HG03439 (cell line): Measurements from ENCODE around the gene EFNA1.

Experiments
- ATAC-seq: cut with Tn5 transposase; IDR thresholded peaks from one replicate; pipeline ENCODE4 v1.9.1; 2021; ENCODE audit warnings: mild to moderate bottlenecking, moderate library complexity; ENCODE audit not compliant: unreplicated experiment

EFNA1 gene

GRCh38 chr1:155173478-155174323 is 46.0 kb downstream of the EFNA1 start, which contains the start of gene TRIM46:
Gene TRIM46 (plus strand): TSS chr1:155173849. CDS start chr1:155173967, 118 bp downstream.
- ATAC-seq = no peak

- ATAC-seq = no peak
Measured at GRCh38 chr1:155174324-155175280, 46.9 kb downstream of the EFNA1 start.

- ATAC-seq = no peak
Measured at GRCh38 chr1:155175281-155175926, 47.7 kb downstream of the EFNA1 start.

GRCh38 chr1:155175927-155176371 is 48.3 kb downstream of the EFNA1 start:
- ATAC-seq = no peak

- ATAC-seq = no peak
Measured at GRCh38 chr1:155176544-155177071, 48.9 kb downstream of the EFNA1 start.

GRCh38 chr1:155177192-155177917 is 49.7 kb downstream of the EFNA1 start:
- ATAC-seq = no peak

GRCh38 chr1:155177918-155178281 is 50.2 kb downstream of the EFNA1 start:
- no peak for ATAC-seq

- no peak for ATAC-seq
Measured at GRCh38 chr1:155178441-155179111, 50.9 kb downstream of the EFNA1 start.

- no peak for ATAC-seq
Measured at GRCh38 chr1:155179112-155180031, 51.7 kb downstream of the EFNA1 start.

GRCh38 chr1:155181371-155182051 is 53.8 kb downstream of the EFNA1 start:
- ATAC-seq = no peak

- no peak for ATAC-seq
Measured at GRCh38 chr1:155182052-155182550, 54.4 kb downstream of the EFNA1 start.

GRCh38 chr1:155183775-155184221 is 56.1 kb downstream of the EFNA1 start:
- ATAC-seq = no peak

GRCh38 chr1:155184351-155184811 is 56.7 kb downstream of the EFNA1 start:
- ATAC-seq = no peak
